Psoas muscle (tissue), 8 donors: ENCODE data around the gene PRKD2. TPM values are rescaled to one million over a fixed set of nuclear protein-coding genes. Genes with fewer than 3 reads are reported as not detected.
A peak's percentile ranks its signal among the peaks of the same experiment; 100 is the strongest.

Experiments
- ATAC-seq, 4 donors: fragments of 200-7000 bp; cut with Tn5 transposase; one replicate each; pipeline ENCODE4 v1.9.1; 2020; ENCODE audit warnings: moderate library complexity in 3 of 4, mild to moderate bottlenecking in 2 of 4
- DNase-seq, 2 donors: peaks; one replicate each; pipeline ENCODE4 v3.0.0-alpha.2; 2020
- H3K27ac ChIP-seq: fragments of 200-600 bp; one replicate; pipeline ENCODE4 v1.8.0; 2022
- H3K27me3 ChIP-seq, 3 donors: fragments of 200-600 bp in 1 of 3; one replicate each; pipeline versions ENCODE4 v1.6.1 to v1.8.0; 2013 to 2022; ENCODE audit warnings: low read length in 2 of 3, mild to moderate bottlenecking in 2 of 3, moderate library complexity in 1 of 3; ENCODE audit not compliant: insufficient read depth in 3 of 3
- H3K36me3 ChIP-seq, 2 donors: fragments of 200-600 bp in 1 of 2; one replicate each; pipeline versions ENCODE4 v1.6.1 to v1.8.0; 2013 to 2022; ENCODE audit warnings: low read depth in 1 of 2, mild to moderate bottlenecking in 1 of 2, moderate library complexity in 1 of 2; ENCODE audit not compliant: insufficient read depth in 1 of 2
- H3K4me1 ChIP-seq: fragments of 200-600 bp; one replicate; pipeline ENCODE4 v1.8.0; 2022
- H3K4me3 ChIP-seq: fragments of 200-600 bp; one replicate; pipeline ENCODE4 v1.8.0; 2022; ENCODE audit warnings: mild to moderate bottlenecking
- H3K9me3 ChIP-seq: fragments of 200-600 bp; one replicate; pipeline ENCODE4 v1.8.0; 2022
- WGBS, 3 donors: extraction: QIAGEN DNeasy Blood & Tissue Kit; methylation state at CpG; one replicate each; pipeline versions ENCODE4 v1.1.6 to v1.1.7; 2013; 5-methylcytosine and 5-hydroxymethylcytosine counted together
- intact Hi-C, 2 donors: fragments of 100-400 bp; cut with DNase I; formaldehyde crosslinking; loops; one replicate each; pipeline versions ENCODE4 v1.11.0 to v1.14.2; 2022
- polyA plus RNA-seq, 3 donors: library from polyadenylated mRNA; stranded (reverse); fragments of 200-250 nt; gene quantifications; one replicate each; pipeline ENCODE4 v1.2.3, GENCODE V29; 2013
- total RNA-seq, 4 donors: library from RNA; stranded (reverse); fragmentation: NEBNext Ultra II Directional in 2 of 4; extraction: Animal tissue kit (Norgen Biotek cat#: 25700) in 2 of 4; gene quantifications; one replicate each; pipeline versions ENCODE4 v1.2.1 to v1.2.4, GENCODE V29; 2021 to 2023
- TF ChIP-seq, protein P1 (sequence below): fragments of 200-600 bp; IDR thresholded peaks from one replicate; pipeline ENCODE4 v1.8.0; 2022; ENCODE audit warnings: antibody characterized with exemption
- donor health status: healthy with polysubstance abuse.
- donor health status: DM: no; HTN: no; CAD: no; lungs with moderate emphysema.
- donor health status: Bipolar disorder and iron deficiency.
- donor health status: healthy.
- donor health status: DM: yes; HTN: yes; CAD: no.
- donor health status: DM: no; HTN: no; CAD: no.
- donor health status: DM: no; HTN: no; CAD: no.
- donor health status: DM: yes; HTN: yes; CAD: no.

PRKD2 gene
- total and polyA plus RNA-seq, 7 donors, result 4.0 to 9.1 (median 6.9) TPM

DNA sequence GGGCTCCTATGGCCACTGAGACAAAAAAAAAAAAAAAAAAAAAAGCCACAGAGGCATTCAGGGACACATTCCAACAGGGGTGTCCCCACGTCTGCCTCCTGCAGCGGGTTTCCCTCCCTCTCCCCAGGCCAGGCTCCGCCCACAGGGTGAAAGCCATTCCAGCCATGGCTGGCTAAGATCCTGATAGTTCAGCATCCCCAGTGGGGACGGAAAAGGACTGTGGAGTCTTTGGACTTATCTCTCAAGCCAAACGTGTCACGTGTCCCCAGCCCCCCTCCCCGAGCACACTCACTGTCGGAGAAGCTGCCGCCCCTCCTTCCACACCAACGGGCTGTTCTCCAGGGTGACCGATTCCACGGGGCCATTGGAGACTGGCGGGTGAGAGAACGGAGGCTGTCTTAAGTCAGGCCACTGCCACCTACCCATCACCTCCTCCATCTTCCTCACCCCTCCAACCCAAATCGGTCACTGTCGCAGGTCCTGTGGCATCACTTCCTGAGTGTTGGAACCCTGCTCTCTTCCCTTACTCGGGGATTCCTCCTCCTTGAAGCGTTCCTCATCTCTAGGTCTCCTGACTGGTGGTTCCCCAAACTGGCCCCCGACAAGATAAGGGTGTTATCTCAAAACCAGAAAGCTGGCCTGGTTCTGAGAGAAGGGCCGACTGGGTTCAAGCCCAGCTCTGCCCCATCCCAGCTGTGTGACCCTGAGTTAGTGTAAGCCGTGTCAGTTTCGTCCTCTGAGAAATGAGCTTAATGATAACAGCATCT, 19.8 kb upstream of the PRKD2 start:
- peak in 1 of 2 donors; percentile 66 for DNase-seq
- no peak for ATAC-seq
- Histone ChIP-seq H3K9me3 (no peaks in the 10 kb centered on the region), H3K27ac (no peak overlapping the region), H3K36me3 (peaks cover 0 to 68% of the 10 kb centered on the region in 2 donors), H3K4me3 (no peak overlapping the region), H3K27me3 (no peaks in the 10 kb centered on the region), H3K4me1 (peaks cover 34% of the 10 kb centered on the region)
- TF ChIP-seq, protein P1, sequence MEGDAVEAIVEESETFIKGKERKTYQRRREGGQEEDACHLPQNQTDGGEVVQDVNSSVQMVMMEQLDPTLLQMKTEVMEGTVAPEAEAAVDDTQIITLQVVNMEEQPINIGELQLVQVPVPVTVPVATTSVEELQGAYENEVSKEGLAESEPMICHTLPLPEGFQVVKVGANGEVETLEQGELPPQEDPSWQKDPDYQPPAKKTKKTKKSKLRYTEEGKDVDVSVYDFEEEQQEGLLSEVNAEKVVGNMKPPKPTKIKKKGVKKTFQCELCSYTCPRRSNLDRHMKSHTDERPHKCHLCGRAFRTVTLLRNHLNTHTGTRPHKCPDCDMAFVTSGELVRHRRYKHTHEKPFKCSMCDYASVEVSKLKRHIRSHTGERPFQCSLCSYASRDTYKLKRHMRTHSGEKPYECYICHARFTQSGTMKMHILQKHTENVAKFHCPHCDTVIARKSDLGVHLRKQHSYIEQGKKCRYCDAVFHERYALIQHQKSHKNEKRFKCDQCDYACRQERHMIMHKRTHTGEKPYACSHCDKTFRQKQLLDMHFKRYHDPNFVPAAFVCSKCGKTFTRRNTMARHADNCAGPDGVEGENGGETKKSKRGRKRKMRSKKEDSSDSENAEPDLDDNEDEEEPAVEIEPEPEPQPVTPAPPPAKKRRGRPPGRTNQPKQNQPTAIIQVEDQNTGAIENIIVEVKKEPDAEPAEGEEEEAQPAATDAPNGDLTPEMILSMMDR, result no peak
- 43 to 61% (median 44%) methylated on average over 22 of the region's 22 CpGs for WGBS, 3 donors
- intact Hi-C loops, result no loop called here

DNA sequence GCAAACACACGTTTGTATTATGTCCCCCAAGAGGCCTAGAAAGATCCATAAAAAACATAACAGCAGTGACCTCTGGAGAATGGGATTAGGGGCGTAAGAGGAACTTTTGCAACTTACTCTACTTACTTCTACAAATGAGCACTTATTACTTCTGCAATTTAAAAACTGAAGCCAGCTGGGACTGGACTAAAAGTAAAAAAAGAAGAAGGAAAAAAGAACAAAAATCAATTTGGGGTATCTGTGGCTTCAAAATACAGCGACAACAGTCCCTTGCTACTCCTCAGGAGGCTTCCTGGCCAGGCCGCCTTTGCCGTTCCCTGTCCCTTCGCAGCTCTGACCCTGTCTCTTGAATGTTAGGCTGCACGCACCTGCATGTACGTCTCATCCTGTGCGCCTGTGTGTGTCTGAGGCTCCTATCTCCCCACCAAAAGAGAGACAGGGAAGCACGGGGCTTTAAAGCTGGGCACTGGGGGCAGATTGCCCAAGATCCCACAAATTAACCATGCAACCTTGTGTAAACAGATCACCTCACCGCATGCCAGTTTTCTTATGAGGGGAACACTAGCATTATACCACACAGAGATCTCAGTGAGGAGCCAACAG, 16.9 kb upstream of the PRKD2 start:
- TF ChIP-seq, protein P1, result no peak
- intact Hi-C loops, result no loop called here
- H3K27ac ChIP-seq, result no peak overlapping the region
- peaks cover 0 to 97% of the 10 kb centered on the region in 2 donors for H3K36me3 ChIP-seq
- no peaks in the 10 kb centered on the region for H3K27me3 ChIP-seq
- DNase-seq (no peak), ATAC-seq (no peak)
- H3K4me1 ChIP-seq, result peaks cover 12% of the 10 kb centered on the region
- no peaks in the 10 kb centered on the region for H3K9me3 ChIP-seq
- WGBS, 3 donors, result 83 to 89% (median 83%) methylated on average over 11 of the region's 11 CpGs
- no peak overlapping the region for H3K4me3 ChIP-seq

DNA sequence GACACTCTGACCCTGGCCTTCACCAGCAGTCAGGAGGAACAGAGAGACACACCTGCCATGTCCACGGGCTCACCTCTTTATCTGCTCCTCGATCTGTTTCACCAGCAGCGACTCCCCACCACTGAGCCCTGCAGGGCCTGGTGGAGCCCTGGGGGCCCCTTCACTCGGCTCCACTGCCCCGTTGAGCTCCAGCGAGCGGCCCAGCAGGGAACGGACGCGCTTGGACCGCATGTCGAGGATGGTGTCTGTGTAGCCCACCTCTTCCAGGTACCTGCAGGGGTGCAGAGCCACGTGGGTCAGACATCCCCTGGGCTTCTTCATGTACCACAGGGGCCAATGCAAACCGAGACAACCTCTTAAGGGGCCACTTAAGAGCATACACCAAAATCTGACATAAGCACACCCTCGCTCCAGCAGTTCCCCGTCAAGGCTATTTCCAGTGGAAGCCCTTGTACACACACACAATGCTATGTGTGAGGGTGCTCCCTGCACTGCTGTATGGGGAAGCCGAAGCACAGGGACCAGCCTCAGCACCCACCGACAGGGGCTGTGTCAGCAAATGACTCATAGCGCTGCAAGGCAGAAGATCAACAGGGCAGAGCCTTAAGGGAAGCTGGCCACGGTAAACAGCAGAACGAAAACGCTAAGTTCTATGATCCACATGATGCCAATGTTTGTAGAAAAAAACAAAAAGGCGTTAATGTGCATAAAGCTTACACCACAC, 16.2 kb upstream of the PRKD2 start:
- Histone ChIP-seq H3K9me3 (no peaks in the 10 kb centered on the region), H3K36me3 (peaks cover 0 to 98% of the 10 kb centered on the region in 2 donors), H3K4me3 (no peak overlapping the region), H3K27ac (no peak overlapping the region), H3K4me1 (peaks cover 6% of the 10 kb centered on the region), H3K27me3 (no peaks in the 10 kb centered on the region)
- WGBS, 3 donors, result 85 to 91% (median 87%) methylated on average over 23 of the region's 23 CpGs
- TF ChIP-seq, protein P1, result no peak
- DNase-seq (peak in 1 of 2 donors; percentile 60), ATAC-seq (no peak)
- intact Hi-C loops, result no loop called here

DNA sequence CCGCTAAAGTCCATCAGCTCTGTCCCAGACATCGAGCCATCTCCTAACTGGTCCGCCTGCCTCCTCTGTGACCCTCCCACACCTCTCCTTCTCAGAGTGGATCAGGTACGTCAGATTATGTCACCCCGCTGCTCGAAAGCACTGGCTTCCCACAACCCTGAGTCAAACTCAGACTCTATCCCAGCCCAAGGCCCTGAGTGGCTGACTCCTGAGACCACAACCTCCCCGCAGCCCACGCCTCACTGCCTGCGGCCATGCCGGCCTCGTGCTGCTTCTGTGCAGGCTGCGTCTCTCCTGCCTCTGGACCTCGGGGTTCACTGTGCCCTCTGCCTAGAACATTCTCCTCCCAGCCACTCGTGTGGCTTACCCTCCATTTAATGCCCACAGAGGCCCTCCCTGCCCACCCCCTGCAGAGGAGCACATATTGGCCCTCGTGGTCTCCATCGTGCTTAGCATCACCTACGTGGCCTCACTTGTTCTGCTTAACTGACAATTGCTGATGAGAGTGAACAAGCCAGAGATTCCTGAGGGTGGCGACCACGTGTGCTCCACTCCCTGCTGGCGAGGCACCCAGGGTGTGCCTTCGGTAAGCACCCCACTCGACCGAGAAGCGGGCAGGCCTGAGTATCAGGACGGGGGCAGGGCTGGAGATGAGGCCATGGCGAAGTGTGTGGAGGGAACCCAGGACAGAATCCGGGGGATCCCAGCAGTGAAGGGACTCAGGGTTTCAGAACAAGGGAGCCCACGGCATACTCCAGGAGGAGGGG, 15.4 kb upstream of the PRKD2 start:
- ATAC-seq (no peak), DNase-seq (peak in 1 of 2 donors; percentile 44)
- intact Hi-C loops, result no loop called here
- TF ChIP-seq, protein P1, result no peak
- no peaks in the 10 kb centered on the region for H3K4me1 ChIP-seq
- H3K27me3 ChIP-seq, result no peaks in the 10 kb centered on the region
- no peak overlapping the region for H3K27ac ChIP-seq
- H3K9me3 ChIP-seq, result no peaks in the 10 kb centered on the region
- 88 to 91% (median 90%) methylated on average over 27 to 28 of the region's 28 CpGs for WGBS, 3 donors
- H3K36me3 ChIP-seq, result peaks cover 0 to 98% of the 10 kb centered on the region in 2 donors
- H3K4me3 ChIP-seq, result no peak overlapping the region
